Lung (tissue), 12 donors: ENCODE measurements around the gene TTC7B. TPM values are rescaled to one million over a fixed set of nuclear protein-coding genes. Genes with fewer than 3 reads are reported as not detected.
A peak's percentile ranks its signal among the peaks of the same experiment; 100 is the strongest.

Source experiments
- ATAC-seq: fragments of 200-7000 bp; cut with Tn5 transposase; one replicate; pipeline ENCODE4 v1.9.1; 2020; ENCODE audit warnings: moderate number of reproducible peaks; ENCODE audit not compliant: insufficient read depth, low FRiP score
- DNase-seq, 3 donors: peaks; one replicate each; pipeline ENCODE4 v3.0.0-alpha.2; 2013 to 2017
- H3K27ac ChIP-seq, 2 donors: one replicate each; pipeline ENCODE4 v1.5.1; 2013; ENCODE audit warnings: mild to moderate bottlenecking in 2 of 2, moderate library complexity in 2 of 2, control low read depth in 1 of 2, inconsistent platforms in 1 of 2, low read depth in 1 of 2, low read length in 1 of 2
- H3K27me3 ChIP-seq, 3 donors: one replicate each; pipeline ENCODE4 v1.5.1; 2013; ENCODE audit warnings: low read length in 2 of 3; ENCODE audit not compliant: control insufficient read depth in 3 of 3, insufficient read depth in 3 of 3
- H3K36me3 ChIP-seq, 4 donors: one replicate each; pipeline ENCODE4 v1.5.1; 2013; ENCODE audit warnings: low read length in 4 of 4, mild to moderate bottlenecking in 1 of 4, moderate library complexity in 1 of 4; ENCODE audit not compliant: control insufficient read depth in 4 of 4, insufficient read depth in 4 of 4
- H3K4me1 ChIP-seq, 5 donors: one replicate each; pipeline ENCODE4 v1.5.1; 2013; ENCODE audit warnings: low read length in 5 of 5, mild to moderate bottlenecking in 2 of 5, moderate library complexity in 1 of 5; ENCODE audit not compliant: control insufficient read depth in 5 of 5, insufficient read depth in 5 of 5
- H3K4me3 ChIP-seq: one replicate; pipeline ENCODE4 v1.5.1; 2013; ENCODE audit warnings: mild to moderate bottlenecking, control low read depth, moderate library complexity
- H3K9ac ChIP-seq, 2 donors: one replicate each; pipeline ENCODE4 v1.5.1; 2013; ENCODE audit warnings: low read length in 2 of 2, control low read depth in 1 of 2; ENCODE audit not compliant: insufficient read depth in 1 of 2
- H3K9me3 ChIP-seq, 4 donors: one replicate each; pipeline ENCODE4 v1.5.1; 2013; ENCODE audit warnings: low read length in 3 of 4, mild to moderate bottlenecking in 1 of 4, moderate library complexity in 1 of 4; ENCODE audit not compliant: control insufficient read depth in 4 of 4, insufficient read depth in 3 of 4
- WGBS, 2 donors: extraction: QIAGEN DNeasy Blood & Tissue Kit; methylation state at CpG; one replicate each; pipeline ENCODE4 v1.1.7; 2013; 5-methylcytosine and 5-hydroxymethylcytosine counted together
- polyA plus RNA-seq, 2 donors: library from polyadenylated mRNA; stranded (reverse); fragments of 200-250 nt; gene quantifications; one replicate each; pipeline ENCODE4 v1.2.1, GENCODE V29; 2013
- total RNA-seq, 2 donors: library from RNA; depleted of rRNA in 1 of 2; stranded (reverse); fragments of >200 nt in 1 of 2; gene quantifications; one replicate each; pipeline ENCODE4 v1.2.1, GENCODE V29; 2014 to 2021
- TF ChIP-seq, protein P1 (sequence below): IDR thresholded peaks from 2 replicates; pipeline ENCODE4 v1.5.1; 2012; ENCODE audit warnings: mild to moderate bottlenecking; ENCODE audit errors: control extremely low read depth, extremely low read depth
- donor health status: control.
- donor health status: control.
- donor health status: Bipolar disorder and iron deficiency.
- donor health status: healthy.
- donor health status: DM: yes; HTN: yes; CAD: no.

Gene TTC7B
- total and polyA plus RNA-seq, 4 donors, result 11.0 to 39.6 (median 23.0) TPM

DNA sequence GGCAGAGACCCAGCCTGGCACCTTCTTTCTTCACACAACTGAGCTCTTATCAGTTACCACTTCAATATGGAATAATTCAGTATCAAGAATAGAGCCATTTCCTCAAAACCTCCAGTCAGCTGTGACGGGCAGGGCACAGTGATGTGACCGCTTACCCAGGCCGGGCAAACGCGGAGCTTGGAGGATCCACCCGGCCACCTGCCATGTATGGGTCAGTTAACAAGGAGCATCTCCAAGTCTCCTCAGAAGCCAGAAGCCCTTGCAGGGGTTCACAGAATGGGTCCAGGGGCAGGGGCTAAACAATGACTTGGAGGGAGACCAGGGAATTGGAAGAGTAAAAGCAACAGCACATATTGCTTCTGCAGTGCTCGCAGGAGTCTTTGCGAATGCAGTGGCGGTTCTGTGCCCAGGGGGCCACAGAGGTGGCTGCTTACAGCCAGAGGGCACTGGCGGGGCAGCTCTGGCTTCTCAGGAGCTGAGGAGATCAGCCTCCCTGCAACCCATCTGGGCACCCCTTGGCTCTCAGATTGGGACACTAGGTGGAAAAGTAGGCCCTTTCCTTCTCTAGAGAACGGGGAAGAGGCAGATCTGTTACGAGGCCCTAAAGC lies 257.1 kb downstream of the TTC7B start:
- 92 to 96% methylated on average over 12 of the region's 12 CpGs for WGBS, 2 donors
- Histone ChIP-seq H3K4me1 (peaks cover 0 to 38% (median 15%) of the 10 kb centered on the region in 5 donors), H3K27ac (no peak overlapping the region), H3K9me3 (no peaks in the 10 kb centered on the region), H3K27me3 (no peaks in the 10 kb centered on the region), H3K36me3 (peaks cover 0 to 3% (median 0%) of the 10 kb centered on the region in 4 donors), H3K9ac (no peak overlapping the region), H3K4me3 (no peak overlapping the region)
- TF ChIP-seq, protein P1, sequence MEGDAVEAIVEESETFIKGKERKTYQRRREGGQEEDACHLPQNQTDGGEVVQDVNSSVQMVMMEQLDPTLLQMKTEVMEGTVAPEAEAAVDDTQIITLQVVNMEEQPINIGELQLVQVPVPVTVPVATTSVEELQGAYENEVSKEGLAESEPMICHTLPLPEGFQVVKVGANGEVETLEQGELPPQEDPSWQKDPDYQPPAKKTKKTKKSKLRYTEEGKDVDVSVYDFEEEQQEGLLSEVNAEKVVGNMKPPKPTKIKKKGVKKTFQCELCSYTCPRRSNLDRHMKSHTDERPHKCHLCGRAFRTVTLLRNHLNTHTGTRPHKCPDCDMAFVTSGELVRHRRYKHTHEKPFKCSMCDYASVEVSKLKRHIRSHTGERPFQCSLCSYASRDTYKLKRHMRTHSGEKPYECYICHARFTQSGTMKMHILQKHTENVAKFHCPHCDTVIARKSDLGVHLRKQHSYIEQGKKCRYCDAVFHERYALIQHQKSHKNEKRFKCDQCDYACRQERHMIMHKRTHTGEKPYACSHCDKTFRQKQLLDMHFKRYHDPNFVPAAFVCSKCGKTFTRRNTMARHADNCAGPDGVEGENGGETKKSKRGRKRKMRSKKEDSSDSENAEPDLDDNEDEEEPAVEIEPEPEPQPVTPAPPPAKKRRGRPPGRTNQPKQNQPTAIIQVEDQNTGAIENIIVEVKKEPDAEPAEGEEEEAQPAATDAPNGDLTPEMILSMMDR, result no peak
- no peak for ATAC-seq
- no peak for DNase-seq

DNA sequence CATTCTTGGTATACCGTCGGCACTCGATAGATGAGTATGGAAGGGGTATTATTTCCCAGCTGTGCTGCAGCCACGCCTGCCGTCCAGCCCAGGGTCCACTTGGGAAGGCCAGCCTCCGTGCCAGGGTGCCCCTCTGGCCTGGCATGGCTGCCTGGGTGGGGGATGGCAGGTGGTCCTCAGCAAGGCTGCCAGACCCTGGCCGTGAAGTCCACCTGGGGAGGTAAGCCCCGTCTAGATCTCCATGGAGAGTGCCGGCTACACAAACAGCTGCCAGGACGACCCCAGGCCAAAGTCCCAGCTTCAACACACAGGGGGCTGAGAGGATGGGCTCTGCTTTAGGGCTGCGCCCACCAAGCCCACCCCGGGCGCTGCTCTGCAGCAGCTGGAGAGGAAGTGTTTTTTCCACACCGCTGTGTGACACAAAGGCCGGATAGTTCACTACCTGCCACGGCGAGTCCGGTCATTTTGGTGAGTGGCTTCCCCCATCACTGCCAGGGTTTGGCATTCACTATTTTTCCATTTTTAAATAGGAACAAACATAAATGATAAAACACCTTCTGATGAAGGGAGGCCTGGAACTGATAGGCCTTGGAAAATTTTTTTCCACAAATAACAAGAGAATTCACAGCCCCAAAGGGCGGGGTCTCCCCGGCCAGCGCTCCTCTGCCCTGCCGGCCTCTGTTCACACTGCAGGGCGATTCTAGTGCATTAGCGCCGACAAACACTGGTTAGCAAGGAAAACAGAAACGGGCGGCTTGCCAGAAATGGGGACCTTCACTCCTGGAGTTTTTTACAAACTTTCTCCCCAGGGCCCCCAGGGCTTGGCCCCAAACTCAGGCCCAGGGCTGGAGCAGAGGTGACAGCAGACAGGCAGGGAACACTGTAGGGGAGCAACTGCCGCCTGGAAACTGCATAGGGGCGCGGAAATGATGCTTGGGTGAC lies 257.9 kb downstream of the TTC7B start:
- DNase-seq (peak in 1 of 3 donors; percentile 44), ATAC-seq (no peak)
- Histone ChIP-seq H3K36me3 (peaks cover 0 to 3% (median 0%) of the 10 kb centered on the region in 4 donors), H3K27ac (no peak overlapping the region), H3K9ac (no peak overlapping the region), H3K4me1 (peaks cover 0 to 44% (median 15%) of the 10 kb centered on the region in 5 donors), H3K4me3 (no peak overlapping the region), H3K27me3 (no peaks in the 10 kb centered on the region), H3K9me3 (no peaks in the 10 kb centered on the region)
- TF ChIP-seq, protein P1, result no peak
- WGBS, 2 donors, result 87 to 92% methylated on average over 30 of the region's 30 CpGs

GRCh38 chr14:90557516-90557915 lies 258.7 kb downstream of the TTC7B start:
- no peak overlapping the region for H3K4me3 ChIP-seq
- no peaks in the 10 kb centered on the region for H3K9me3 ChIP-seq
- H3K27me3 ChIP-seq, result no peaks in the 10 kb centered on the region
- no peak overlapping the region for H3K27ac ChIP-seq
- peaks cover 0 to 44% (median 15%) of the 10 kb centered on the region in 5 donors for H3K4me1 ChIP-seq
- 93 to 96% methylated on average over 7 of the region's 7 CpGs for WGBS, 2 donors
- no peak for DNase-seq
- peaks cover 0 to 3% (median 0%) of the 10 kb centered on the region in 4 donors for H3K36me3 ChIP-seq
- no peak for ATAC-seq
- TF ChIP-seq, protein P1, result no peak
- no peak overlapping the region for H3K9ac ChIP-seq
